DMS153 treated with DMSO at 0.1 percent for 48 hours (cell line): ENCODE results near the gene TOX4.
"Not testable (repeated sequence)": the region's sequence is repeated elsewhere in the genome, so short reads cannot be mapped to it uniquely, and the experiment has no call there.

Experiments used
- DNase-seq: peaks from one replicate; lab custom pipeline; 2025; ENCODE audit not compliant: unreplicated experiment; lab: John Stamatoyannopoulos, UW

TOX4 gene

DNA sequence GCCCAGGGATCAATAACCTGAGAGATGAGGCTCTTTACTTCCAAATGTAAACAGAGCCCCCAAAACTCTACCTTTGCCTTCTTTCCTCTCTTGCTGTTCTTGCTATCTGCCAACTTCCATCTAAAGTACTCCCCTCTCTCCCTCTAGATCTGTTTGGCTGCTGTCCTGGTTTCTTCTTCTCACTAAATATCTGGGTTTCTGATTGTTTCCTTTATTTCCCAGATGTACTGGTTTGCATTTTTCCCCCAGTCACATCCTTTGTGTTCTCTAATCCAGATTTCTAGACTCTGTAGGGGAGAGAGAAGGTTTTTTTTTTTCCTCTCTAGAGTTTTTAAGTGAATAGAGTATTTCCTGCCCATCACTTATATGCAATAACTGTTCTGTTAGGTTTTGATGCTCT lies 56.3 kb downstream of the TOX4 start:
- no peak for DNase-seq

DNA sequence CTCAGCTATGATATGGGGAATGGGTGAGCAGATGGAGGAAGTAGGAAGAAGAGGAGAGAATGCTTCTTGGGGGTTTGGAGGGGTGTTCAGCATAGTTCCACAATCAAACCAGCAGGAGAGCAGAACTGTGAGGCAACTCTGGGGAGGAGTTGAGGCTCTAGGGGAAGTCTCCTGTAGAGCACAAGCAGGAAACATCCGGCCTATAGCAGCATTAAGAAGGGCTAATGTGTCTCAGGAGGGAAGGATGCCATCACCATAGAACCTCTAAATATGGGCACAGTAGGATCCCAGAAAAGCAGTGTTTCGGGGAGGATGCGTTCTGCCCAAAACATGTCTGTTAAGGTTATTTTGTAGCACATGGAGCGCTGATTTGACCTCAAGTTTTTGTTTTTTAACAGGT lies 57.6 kb downstream of the TOX4 start:
- no peak for DNase-seq

DNA sequence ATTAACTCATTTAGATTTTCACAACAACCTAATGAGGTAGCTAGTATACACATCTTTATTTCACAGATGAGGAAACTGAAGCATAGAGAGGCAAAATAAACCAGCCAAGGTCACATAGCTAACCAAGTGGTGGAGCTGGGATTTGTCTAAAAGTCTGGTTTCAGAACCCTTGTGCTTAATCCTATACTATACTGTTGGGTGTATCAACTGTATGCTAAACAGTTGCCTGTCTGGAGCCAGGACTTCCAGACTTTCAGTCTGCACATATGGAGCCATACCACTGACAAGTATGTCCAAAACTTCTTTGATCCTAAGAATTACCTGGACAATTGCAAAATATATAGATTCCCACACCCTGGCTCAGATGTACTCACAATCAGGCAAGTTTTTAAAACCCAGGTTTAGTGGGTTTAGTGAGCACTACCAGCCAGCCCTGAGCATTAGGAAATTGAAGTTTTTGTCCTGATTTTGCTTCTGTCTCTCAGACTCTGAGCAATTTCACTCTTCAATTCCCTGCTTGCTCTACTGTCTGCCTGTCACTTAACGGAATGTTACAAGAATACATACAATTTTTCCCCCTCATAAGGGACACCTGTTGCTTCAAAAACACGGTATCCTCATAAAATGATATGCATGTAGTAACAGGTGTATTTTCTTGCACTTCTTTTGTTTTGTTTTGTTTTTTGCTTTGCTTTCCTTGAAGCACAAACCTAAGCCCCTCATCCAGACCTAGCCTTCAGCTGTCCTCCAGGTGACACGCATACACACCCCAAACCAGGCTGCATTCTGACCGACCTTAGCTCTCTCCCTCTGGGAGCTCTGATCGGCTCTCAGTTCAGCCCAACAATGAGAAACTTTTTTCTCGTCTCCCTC lies 58.8 kb downstream of the TOX4 start:
- DNase-seq = no peak

DNA sequence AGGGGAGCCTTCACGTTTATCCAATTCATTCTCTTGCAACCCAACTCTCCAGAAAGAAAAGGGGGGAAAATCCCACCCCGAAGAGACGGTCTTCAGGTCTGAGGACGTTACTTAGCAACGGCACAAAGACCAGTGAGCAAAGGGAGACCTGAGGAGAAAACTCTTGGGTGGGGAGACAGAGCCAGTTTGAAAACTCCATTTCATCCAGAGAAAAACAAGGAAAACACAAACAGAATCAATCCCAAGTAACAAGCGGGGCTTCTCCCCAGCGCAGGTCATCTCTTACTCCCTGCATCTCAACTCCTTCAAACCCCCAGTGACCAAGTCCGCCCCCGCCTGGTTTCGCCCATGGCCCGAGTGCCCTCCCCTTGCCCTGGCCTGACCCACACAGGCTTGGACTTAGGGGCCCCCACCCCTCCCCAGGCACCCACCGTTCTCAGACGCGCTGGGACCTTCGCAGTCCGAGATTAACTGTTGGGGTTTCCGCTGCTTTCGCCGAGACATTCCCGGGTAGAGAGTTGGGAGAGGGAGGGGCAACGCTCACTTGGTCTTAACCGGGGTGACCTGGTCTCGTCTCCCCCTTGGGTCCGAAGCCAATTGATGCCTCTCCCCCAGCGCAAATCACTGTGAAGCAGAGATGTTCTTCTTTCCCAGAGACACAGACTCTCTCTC lies 59.6 kb downstream of the TOX4 start:
- no peak for DNase-seq

DNA sequence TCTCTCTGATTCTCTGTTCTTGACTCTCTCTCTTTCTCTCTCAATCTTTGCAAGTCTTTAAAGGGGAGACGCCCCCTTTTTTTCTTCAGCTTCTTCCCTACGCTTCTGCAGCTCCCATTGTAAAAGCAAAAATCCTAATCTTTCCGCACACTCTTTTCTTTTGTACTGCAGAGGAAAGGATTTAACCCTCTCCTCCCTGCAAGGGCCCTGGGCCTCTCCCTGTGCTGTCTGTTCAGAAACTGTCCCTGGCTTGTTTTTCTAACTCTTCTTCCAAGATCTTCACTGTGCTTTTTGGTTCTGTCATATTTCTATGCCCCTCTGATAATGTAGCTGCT lies 60.1 kb downstream of the TOX4 start:
- DNase-seq = no peak

DNA sequence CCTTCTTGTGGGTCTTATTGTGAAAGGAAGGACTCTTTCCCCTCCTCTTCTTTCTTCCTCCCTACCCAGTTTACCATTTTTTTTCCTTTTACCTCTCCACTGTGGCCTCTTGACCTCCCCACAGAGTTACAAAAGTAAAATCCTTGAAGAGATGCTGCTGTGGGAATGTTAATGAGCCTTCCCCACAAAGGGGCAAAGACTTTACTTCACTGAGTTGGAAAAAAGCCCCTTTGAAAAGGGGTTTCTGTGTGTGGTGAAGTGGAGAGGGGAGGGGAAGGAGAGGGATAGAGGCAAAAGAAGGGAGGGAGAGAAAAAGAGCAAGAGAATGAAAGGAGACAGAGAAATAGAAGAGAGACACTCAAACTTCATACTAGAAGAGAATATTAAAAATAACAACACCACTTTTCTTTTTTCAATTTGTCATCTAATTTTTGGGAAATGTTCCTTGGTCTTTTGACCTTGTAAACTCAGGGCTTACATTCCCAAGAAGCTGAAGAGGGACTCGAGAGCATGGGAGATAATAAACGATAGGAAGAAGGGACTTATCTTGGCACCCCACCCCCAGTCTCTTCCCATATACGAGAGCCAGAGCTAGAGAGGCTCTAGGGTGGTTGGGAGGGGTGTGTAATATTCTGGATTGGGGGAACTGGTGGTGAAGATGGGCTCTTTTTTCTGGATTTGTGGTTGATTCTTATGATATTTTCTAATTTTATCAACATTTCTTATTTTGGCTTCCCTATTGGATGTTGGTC lies 62.4 kb downstream of the TOX4 start:
- DNase-seq = no peak

DNA sequence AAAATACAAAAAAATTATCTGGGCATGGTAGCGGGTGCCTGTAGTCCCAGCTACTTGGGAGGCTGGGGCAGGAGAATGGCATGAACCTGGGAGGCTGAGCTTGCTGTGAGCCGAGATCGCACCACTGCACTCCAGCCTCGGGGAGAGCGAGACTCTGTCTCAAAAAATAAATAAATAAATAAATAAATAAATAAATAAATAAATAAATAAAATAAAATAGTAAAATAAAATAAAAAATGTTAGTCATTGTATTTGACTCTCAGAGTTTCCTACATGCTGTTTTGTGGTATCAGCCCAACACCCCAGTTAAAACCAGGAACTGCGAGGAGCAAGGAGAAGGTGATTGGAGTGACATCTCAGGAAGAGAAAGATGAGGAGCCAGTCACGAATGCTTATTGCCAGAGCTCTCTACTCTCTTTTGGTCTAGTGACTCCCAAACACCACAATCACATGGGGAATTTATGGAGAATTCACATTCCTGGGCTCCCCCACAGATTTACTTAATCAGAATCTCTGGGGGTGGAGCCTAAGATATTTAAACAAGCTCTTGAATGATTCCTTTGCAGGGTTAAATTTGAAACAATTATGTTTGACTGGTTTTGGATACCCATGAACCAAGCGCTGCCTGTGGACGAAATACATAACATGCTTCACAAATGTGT lies 64.5 kb downstream of the TOX4 start:
- DNase-seq = no peak

DNA sequence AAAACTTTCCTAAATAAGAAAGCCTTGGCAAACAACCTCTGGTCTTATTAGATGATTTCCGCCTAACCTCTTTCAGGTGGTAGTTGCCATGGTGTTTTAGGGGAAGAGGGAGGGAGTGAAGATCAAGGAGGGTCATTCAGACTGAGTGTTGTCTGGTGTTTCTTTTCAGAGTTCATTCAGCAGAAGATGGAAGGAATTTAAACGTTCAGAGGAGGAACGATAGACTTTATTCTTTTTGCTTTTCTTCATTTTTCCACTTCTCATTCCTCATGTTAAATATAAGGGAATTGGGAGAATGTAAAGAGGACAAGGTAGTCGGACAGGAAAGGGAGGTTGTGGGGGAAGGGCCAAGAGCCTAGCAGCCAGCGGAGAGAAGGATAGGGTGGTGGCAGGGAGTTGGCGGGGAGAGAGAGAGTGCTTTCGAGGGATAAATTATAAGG lies 66.5 kb downstream of the TOX4 start:
- DNase-seq = no peak

DNA sequence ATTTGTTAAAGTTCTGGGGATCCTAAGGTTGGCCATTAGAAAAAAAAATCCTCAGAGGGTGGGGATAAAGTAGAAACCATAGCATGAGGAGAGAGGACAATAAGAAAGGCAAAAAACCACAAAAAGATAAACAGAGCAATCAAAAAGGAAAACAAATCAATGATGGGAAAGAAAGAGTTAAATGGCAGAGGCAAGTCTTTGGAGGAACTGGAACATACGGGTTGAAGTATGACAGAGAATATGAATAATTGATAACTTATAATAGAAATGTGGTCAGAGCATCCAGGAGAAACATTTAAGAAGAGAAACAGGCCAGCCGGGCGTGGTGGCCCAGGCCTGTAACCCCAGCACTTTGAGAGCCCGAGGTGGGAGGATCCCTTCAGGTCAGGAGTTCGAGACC lies 67.0 kb downstream of the TOX4 start:
- DNase-seq = no peak

DNA sequence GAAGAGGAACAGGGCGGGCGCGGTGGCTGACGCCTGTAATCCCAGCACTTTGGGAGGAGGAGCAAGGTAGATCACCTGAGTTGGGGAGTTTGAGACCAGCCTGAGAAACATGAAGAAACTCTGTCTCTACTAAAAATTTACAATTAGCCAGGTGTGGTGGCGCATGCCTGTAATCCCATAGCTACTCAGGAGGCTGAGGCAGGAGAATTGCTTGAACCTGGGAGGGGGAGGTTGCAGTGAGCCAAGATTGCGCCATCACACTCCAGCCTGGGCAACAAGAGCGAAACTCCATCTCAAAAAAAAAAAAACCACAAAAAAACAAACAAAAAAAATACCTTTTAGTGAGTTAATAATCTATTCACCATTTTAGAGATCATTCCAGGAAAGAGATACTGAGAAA lies 67.6 kb downstream of the TOX4 start:
- not testable (repeated sequence) for DNase-seq
